ENCODE data around the gene NKX2-4.

The NKX2-4 gene

GRCh38 chr20:21395666-21396598 lies 1.4 kb downstream of the NKX2-4 start:
- no peak for TF ChIP-seq CTCF (IDR thresholded peaks at IDR 0.05)

- TF ChIP-seq CTCF (IDR thresholded peaks at IDR 0.05) = no peak
These were observed 2.2 kb downstream of the NKX2-4 start for GRCh38 chr20:21395051-21395665.

GRCh38 chr20:21394551-21394950 lies 2.8 kb downstream of the NKX2-4 start:
- TF ChIP-seq CTCF (IDR thresholded peaks at IDR 0.05) = no peak

- no peak for TF ChIP-seq CTCF (IDR thresholded peaks at IDR 0.05)
These were observed 3.4 kb downstream of the NKX2-4 start for GRCh38 chr20:21393816-21394519.

GRCh38 chr20:21393166-21393565 lies 4.2 kb downstream of the NKX2-4 start:
- TF ChIP-seq CTCF (IDR thresholded peaks at IDR 0.05) = no peak

GRCh38 chr20:21391972-21392352 lies 5.4 kb downstream of the NKX2-4 start:
- no peak for TF ChIP-seq CTCF (IDR thresholded peaks at IDR 0.05)

GRCh38 chr20:21391185-21391971 lies 5.9 kb downstream of the NKX2-4 start:
- no peak for TF ChIP-seq CTCF (IDR thresholded peaks at IDR 0.05)
